ENCODE measurements around the gene NAT8. TPM values are rescaled to one million over a fixed set of nuclear protein-coding genes. Genes with fewer than 3 reads are reported as not detected.
"Not testable (repeated sequence)": the region's sequence is repeated elsewhere in the genome, so short reads cannot be mapped to it uniquely, and the experiment has no call there.

Gene NAT8
- total RNA-seq, 1 donor from 2014 or later, result not detected

- H3K36me3 ChIP-seq (ENCODE audit: control insufficient read depth, insufficient read depth, low read length), result no peaks in the 10 kb centered on the region
- FAIRE-seq (no peak), DNase-seq (ENCODE audit: low read depth) (peak; percentile 72)
- no peak overlapping the region for H3K4me3 ChIP-seq (ENCODE audit: low read depth, low read length)
- no peaks in the 10 kb centered on the region for H3K27me3 ChIP-seq (ENCODE audit: control insufficient read depth, insufficient read depth, low read length)
- TF ChIP-seq, protein P1, sequence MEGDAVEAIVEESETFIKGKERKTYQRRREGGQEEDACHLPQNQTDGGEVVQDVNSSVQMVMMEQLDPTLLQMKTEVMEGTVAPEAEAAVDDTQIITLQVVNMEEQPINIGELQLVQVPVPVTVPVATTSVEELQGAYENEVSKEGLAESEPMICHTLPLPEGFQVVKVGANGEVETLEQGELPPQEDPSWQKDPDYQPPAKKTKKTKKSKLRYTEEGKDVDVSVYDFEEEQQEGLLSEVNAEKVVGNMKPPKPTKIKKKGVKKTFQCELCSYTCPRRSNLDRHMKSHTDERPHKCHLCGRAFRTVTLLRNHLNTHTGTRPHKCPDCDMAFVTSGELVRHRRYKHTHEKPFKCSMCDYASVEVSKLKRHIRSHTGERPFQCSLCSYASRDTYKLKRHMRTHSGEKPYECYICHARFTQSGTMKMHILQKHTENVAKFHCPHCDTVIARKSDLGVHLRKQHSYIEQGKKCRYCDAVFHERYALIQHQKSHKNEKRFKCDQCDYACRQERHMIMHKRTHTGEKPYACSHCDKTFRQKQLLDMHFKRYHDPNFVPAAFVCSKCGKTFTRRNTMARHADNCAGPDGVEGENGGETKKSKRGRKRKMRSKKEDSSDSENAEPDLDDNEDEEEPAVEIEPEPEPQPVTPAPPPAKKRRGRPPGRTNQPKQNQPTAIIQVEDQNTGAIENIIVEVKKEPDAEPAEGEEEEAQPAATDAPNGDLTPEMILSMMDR (IDR thresholded peaks at IDR 0.05; ENCODE audit: insufficient read depth, low read length, severe bottlenecking), result no peak
Measured at GRCh38 chr2:73611867-73612266, 30.4 kb downstream of the NAT8 start.

GRCh38 chr2:73611193-73611592 lies 31.0 kb downstream of the NAT8 start:
- no peak for FAIRE-seq
- TF ChIP-seq, protein P1 (IDR thresholded peaks at IDR 0.05; ENCODE audit: insufficient read depth, low read length, severe bottlenecking), result no peak

DNA sequence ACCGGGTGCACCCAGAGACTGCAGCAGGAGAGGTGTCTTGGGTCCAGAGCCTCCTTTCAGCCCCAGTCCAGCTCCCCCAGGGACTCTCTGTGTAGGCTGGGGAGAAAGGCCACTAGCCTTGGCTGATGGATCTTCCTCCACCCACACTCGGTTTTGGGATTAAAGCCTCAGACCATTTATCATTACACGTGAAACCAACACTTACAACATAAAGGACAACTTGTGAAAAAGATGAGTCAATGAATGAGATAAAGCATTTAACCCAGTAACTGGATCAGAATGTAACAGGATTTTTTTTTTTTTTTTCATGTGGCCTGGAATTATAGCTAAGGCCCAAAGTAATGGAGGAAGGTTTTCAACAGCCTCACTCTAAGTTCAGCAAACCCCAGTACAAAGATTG lies 32.1 kb downstream of the NAT8 start:
- no peaks in the 10 kb centered on the region for H3K36me3 ChIP-seq (ENCODE audit: control insufficient read depth, insufficient read depth, low read length)
- H3K4me3 ChIP-seq (ENCODE audit: low read depth, low read length), result no peak overlapping the region
- H3K27me3 ChIP-seq (ENCODE audit: control insufficient read depth, insufficient read depth, low read length), result no peaks in the 10 kb centered on the region
- DNase-seq (ENCODE audit: low read depth) (no peak), FAIRE-seq (no peak)
- TF ChIP-seq, protein P1 (IDR thresholded peaks at IDR 0.05; ENCODE audit: insufficient read depth, low read length, severe bottlenecking), result no peak

More at GRCh38 chr2:73611193-73611592, 31.0 kb downstream of the NAT8 start:
- Histone ChIP-seq H3K27me3 (ENCODE audit: control insufficient read depth, insufficient read depth, low read length) (no peaks in the 10 kb centered on the region), H3K4me3 (ENCODE audit: low read depth, low read length) (no peak overlapping the region), H3K36me3 (ENCODE audit: control insufficient read depth, insufficient read depth, low read length) (no peaks in the 10 kb centered on the region)
- DNase-seq (ENCODE audit: low read depth), result no peak

DNA sequence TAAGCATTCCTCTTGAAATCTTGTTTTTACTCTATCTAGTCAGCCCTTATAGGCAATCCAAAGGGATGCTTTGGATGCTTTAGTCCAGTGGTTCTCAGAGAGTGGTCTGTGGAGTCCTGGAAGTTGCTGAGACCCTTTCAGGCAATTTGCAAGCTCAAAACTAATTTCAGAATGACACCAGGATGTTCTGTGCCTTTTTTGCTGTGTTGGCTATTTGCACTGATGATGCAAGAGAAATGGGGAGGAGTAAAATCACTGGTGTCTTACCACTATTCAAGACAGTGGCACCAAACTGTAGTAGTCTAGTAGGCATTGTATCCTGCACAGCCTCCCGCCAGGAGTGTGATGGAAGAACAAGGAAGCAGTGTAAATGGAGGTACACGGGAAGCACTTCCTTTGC lies 37.6 kb downstream of the NAT8 start:
- H3K4me3 ChIP-seq (ENCODE audit: low read depth, low read length); DNase-seq (ENCODE audit: low read depth); H3K27me3 ChIP-seq (ENCODE audit: control insufficient read depth, insufficient read depth, low read length); H3K36me3 ChIP-seq (ENCODE audit: control insufficient read depth, insufficient read depth, low read length): not testable (repeated sequence)
- FAIRE-seq, result peak; percentile 76

DNA sequence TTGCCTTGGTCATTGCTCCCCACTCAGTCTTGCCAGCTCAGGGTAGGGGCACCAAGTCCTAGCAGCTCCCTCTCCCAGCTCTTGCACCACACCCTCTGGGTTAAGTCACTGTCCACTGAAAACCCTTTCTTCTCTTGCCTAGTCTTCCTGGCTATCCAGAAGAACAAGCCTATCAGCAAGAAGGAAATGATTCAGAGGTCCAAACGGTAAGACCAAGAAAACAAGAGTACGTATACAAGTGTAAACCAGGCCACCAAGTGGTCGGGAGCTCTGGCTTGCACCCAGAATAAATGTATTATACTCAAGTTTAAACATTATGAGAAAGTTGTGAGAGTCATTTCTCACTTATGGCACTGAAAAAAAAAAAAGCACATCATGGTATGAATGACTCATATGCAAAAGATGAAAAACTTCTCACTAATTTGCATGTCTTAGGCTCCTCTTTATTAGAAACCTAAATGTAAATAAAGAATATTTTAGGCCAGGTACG lies 39.1 kb downstream of the NAT8 start:
- peak; percentile 75 for DNase-seq (ENCODE audit: low read depth)
- H3K4me3 ChIP-seq (ENCODE audit: low read depth, low read length); H3K36me3 ChIP-seq (ENCODE audit: control insufficient read depth, insufficient read depth, low read length); FAIRE-seq; H3K27me3 ChIP-seq (ENCODE audit: control insufficient read depth, insufficient read depth, low read length): not testable (repeated sequence)

DNA sequence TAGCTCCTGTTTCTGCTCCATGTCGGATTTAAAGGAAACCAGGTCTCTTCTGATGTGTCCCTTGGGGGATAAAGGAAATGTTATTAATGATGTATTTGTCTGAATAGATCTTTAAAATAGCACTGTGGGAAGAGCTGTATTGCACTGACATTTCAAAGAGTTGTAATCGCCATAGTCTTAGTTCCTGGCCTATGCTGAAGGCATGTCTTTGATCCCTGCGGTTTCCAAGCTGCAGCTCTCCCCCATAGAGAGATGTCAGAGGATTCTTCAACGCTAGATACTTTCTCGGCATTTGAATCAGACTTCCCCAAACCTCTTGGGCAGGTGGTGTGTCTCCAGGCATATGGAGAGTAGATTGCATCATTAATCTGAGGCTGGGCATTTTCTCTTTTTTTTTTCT lies 40.4 kb downstream of the NAT8 start:
- FAIRE-seq, result no peak

GRCh38 chr2:73594251-73594650 lies 48.0 kb downstream of the NAT8 start:
- Histone ChIP-seq H3K36me3 (ENCODE audit: control insufficient read depth, insufficient read depth, low read length) (no peaks in the 10 kb centered on the region), H3K4me3 (ENCODE audit: low read depth, low read length) (no peak overlapping the region), H3K27me3 (ENCODE audit: control insufficient read depth, insufficient read depth, low read length) (no peaks in the 10 kb centered on the region)
- DNase-seq (ENCODE audit: low read depth) (no peak), FAIRE-seq (no peak)
- TF ChIP-seq, protein P1 (IDR thresholded peaks at IDR 0.05; ENCODE audit: insufficient read depth, low read length, severe bottlenecking), result no peak

More for the DNA sequence above, 40.4 kb downstream of the NAT8 start:
- Histone ChIP-seq H3K4me3 (ENCODE audit: low read depth, low read length) (no peak overlapping the region), H3K36me3 (ENCODE audit: control insufficient read depth, insufficient read depth, low read length) (peaks cover 2% of the 10 kb centered on the region), H3K27me3 (ENCODE audit: control insufficient read depth, insufficient read depth, low read length) (no peaks in the 10 kb centered on the region)
- TF ChIP-seq, protein P1 (IDR thresholded peaks at IDR 0.05; ENCODE audit: insufficient read depth, low read length, severe bottlenecking), result no peak
- no peak for DNase-seq (ENCODE audit: low read depth)

Data from bronchial epithelial cell (primary cell).